Measurements from ENCODE around the gene NABP2.
A peak's percentile ranks its signal among the peaks of the same experiment; 100 is the strongest.

NABP2 gene

GRCh38 chr12:56258068-56258819 is 34.1 kb downstream of the NABP2 start, which contains the start of gene ANKRD52:
Gene ANKRD52, minus strand, starts transcription at chr12:56258384. Its CDS starts 115 bp downstream, at chr12:56258269.
- no peaks in the 10 kb centered on the region for H3K9me3 ChIP-seq (ENCODE audit: control insufficient read depth, insufficient read depth, low read length)
- H3K36me3 ChIP-seq (ENCODE audit: control insufficient read depth, low read length) = peaks cover 39% of the 10 kb centered on the region
- peak within 1 kb of the TSS; percentile 100 for H3K4me3 ChIP-seq (ENCODE audit: low read length)
- peaks cover 25% of the 10 kb centered on the region for H3K79me2 ChIP-seq (ENCODE audit: control insufficient read depth, low read length)
- H3F3A ChIP-seq (ENCODE audit: control insufficient read depth, insufficient read depth) = peaks cover 3% of the 10 kb centered on the region
- H4K20me1 ChIP-seq (ENCODE audit: control insufficient read depth, insufficient read depth, low read depth, low read length) = no peaks in the 10 kb centered on the region
- TF ChIP-seq EZH2phosphoT487 (IDR thresholded peaks at IDR 0.05; ENCODE audit: borderline replicate concordance, low read length) (no peak), CTCF (IDR thresholded peaks at IDR 0.05; ENCODE audit: low read depth, low read length, poor library complexity, severe bottlenecking) (peak; percentile 66)
- H3K27ac ChIP-seq (ENCODE audit: low read depth, low read length) = peak within 1 kb of the TSS; percentile 50
- H3K4me2 ChIP-seq (ENCODE audit: low read length) = peak within 1 kb of the TSS; percentile 100
- peaks cover 20% of the 10 kb centered on the region for H3K4me1 ChIP-seq (ENCODE audit: control insufficient read depth, low read length)
- no peaks in the 10 kb centered on the region for H3K27me3 ChIP-seq (ENCODE audit: control insufficient read depth, low read length)
- no peaks in the 10 kb centered on the region for H3K9me2 ChIP-seq (replicated peaks; ENCODE audit: control insufficient read depth, low read length)

GRCh38 chr12:56258820-56259183 is 34.7 kb downstream of the NABP2 start:
- TF ChIP-seq CTCF (IDR thresholded peaks at IDR 0.05; ENCODE audit: low read depth, low read length, poor library complexity, severe bottlenecking) (no peak), EZH2phosphoT487 (IDR thresholded peaks at IDR 0.05; ENCODE audit: borderline replicate concordance, low read length) (no peak)
- peaks cover 20% of the 10 kb centered on the region for H3K4me1 ChIP-seq (ENCODE audit: control insufficient read depth, low read length)

GRCh38 chr12:56260380-56260779 is 36.2 kb downstream of the NABP2 start:
- H3K9me2 ChIP-seq (replicated peaks; ENCODE audit: control insufficient read depth, low read length) = no peaks in the 10 kb centered on the region
- peaks cover 25% of the 10 kb centered on the region for H3K79me2 ChIP-seq (ENCODE audit: control insufficient read depth, low read length)
- no peaks in the 10 kb centered on the region for H4K20me1 ChIP-seq (ENCODE audit: control insufficient read depth, insufficient read depth, low read depth, low read length)
- H3K4me3 ChIP-seq (ENCODE audit: low read length) = no peak overlapping the region
- peaks cover 19% of the 10 kb centered on the region for H3K36me3 ChIP-seq (ENCODE audit: control insufficient read depth, low read length)
- no peaks in the 10 kb centered on the region for H3K9me3 ChIP-seq (ENCODE audit: control insufficient read depth, insufficient read depth, low read length)
- no peak overlapping the region for H3K4me2 ChIP-seq (ENCODE audit: low read length)
- peaks cover 3% of the 10 kb centered on the region for H3F3A ChIP-seq (ENCODE audit: control insufficient read depth, insufficient read depth)
- H3K27ac ChIP-seq (ENCODE audit: low read depth, low read length) = no peak overlapping the region
- peaks cover 20% of the 10 kb centered on the region for H3K4me1 ChIP-seq (ENCODE audit: control insufficient read depth, low read length)
- TF ChIP-seq EZH2phosphoT487 (IDR thresholded peaks at IDR 0.05; ENCODE audit: borderline replicate concordance, low read length) (no peak), CTCF (IDR thresholded peaks at IDR 0.05; ENCODE audit: low read depth, low read length, poor library complexity, severe bottlenecking) (no peak)
- H3K27me3 ChIP-seq (ENCODE audit: control insufficient read depth, low read length) = no peaks in the 10 kb centered on the region

More at GRCh38 chr12:56258820-56259183, 34.7 kb downstream of the NABP2 start:
- Histone ChIP-seq H3K9me2 (replicated peaks; ENCODE audit: control insufficient read depth, low read length) (no peaks in the 10 kb centered on the region), H3K79me2 (ENCODE audit: control insufficient read depth, low read length) (peaks cover 25% of the 10 kb centered on the region), H3F3A (ENCODE audit: control insufficient read depth, insufficient read depth) (peaks cover 3% of the 10 kb centered on the region), H3K4me2 (ENCODE audit: low read length) (peak overlapping the region; percentile 100), H3K27me3 (ENCODE audit: control insufficient read depth, low read length) (no peaks in the 10 kb centered on the region), H3K27ac (ENCODE audit: low read depth, low read length) (peak overlapping the region; percentile 20; the same call in 1 of the 2 replicates), H3K4me3 (ENCODE audit: low read length) (peak overlapping the region; percentile 100), H3K36me3 (ENCODE audit: control insufficient read depth, low read length) (peaks cover 33% of the 10 kb centered on the region), H3K9me3 (ENCODE audit: control insufficient read depth, insufficient read depth, low read length) (no peaks in the 10 kb centered on the region), H4K20me1 (ENCODE audit: control insufficient read depth, insufficient read depth, low read depth, low read length) (no peaks in the 10 kb centered on the region)
